ENCODE measurements around the gene ATL1.
"Not testable (repeated sequence)": the region's sequence is repeated elsewhere in the genome, so short reads cannot be mapped to it uniquely, and the experiment has no call there.

Gene ATL1

DNA sequence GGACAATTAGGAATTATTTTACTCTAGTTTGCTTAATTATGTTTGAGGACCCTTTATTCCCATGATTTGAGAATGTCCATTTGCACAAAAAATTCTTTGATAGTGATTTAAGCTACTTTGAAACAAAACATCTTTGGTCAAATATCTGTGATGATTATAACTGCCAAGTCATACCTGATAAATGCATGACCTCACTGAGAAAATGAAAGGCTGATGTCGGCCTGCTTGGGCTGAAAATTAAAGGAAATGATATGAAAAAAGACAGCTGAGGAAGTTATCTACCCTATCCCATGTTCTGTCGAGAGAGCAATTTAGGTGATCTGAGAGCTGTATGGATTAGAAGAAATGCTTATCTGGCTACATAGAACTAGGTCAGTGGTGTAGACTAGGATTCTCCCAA lies 43.6 kb downstream of the ATL1 start:
- no peak for DNase-seq (ENCODE audit: low read depth)

DNA sequence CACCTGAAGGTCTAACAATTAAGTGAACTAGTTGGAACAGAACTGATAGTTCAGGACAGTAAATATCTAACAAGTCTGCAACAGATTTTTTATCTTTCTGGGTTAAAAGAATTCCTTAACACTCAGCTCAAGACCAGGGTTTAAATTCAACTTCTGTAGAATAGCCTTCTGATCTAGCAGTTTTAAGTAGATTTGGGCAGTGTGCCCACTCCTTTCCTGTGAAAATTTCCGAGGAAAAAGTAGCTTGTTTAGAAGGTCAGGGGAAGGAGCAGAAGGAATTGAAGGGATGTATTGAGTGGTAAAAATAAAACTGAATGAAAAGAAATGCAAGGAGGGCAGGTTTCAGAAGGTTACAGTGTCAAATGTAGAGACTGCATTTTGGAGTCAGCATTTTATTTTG lies 45.8 kb downstream of the ATL1 start:
- DNase-seq (ENCODE audit: low read depth) = no peak

DNA sequence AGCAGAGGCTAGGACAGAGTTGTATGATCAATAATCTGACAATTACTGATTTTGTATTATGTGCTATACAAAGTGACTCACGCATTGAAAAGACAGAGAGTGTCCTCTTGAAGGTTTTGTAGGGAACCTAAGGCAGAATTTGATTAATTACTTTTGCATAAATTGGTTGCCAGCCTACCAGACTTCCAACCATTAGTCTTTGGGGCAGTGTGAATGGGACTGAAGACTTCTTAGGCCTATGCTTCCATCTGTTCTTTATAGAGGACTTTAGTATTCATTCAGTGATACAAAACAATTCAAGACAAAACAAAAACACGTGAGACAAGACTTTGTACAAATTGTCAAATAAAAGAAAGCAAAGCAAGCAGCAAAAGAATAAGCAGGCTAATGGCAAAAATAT lies 46.5 kb downstream of the ATL1 start:
- no peak for DNase-seq (ENCODE audit: low read depth)

DNA sequence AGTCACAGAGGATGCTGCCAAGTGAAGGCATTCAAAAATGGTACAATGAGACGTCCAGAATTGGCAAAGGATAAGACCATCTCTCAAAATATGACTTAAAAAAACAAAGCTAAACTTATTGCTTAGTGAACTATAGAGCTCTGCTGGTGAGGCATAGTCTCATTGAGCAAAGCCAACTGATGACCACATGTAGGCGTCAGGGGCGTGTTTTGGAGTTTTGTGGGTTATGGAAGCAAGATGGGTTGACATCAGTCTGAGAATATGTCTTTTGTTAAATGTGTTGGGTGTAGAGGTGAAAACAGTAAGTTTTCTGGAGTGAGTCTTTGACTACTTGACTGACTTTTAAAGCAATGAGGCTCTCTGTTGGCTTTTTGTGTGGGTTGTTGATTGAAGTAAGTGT lies 47.2 kb downstream of the ATL1 start:
- DNase-seq (ENCODE audit: low read depth) = peak; percentile 44

DNA sequence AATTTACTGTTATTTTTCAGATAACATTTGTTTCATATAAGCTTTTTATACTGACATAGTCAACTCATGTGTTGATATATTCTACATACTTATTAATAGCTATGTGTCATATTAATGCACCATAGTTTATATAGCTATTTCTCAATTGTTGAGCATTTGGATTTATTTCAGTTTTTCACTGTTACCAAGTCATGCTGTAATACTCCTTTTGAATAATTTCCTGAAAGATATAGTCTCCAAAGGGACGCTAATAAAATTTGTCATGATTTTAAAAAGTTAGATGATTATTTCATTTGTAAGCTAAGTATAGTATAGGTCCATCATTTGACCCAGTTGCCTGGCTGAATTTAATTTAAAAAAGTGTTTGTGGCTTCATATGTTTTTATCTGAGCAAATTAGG lies 47.8 kb downstream of the ATL1 start:
- DNase-seq (ENCODE audit: low read depth) = no peak

DNA sequence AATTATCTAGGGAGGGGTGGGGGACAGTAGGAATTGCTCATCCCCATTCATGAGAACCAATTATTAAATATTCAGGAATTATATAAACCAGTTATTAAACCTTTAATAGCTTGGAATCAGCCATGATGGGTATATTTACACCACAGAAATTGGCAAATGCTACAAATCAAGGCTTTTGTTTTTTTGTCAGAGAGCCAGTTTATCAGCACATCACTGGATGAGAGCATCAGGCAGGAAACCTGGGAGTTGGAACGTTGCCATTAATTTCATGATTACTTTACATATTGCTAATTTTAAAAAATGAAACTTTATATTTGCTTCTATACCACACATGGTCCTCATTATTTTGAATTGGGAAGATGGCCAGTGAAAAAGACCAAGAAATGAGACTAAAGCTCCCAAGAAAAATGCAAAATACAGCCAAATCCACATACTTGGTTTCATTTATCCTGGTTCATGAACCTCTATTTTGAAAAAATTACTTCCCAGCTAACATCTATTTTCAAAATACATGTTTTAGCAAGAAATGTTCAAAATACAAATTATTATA lies 48.4 kb downstream of the ATL1 start:
- DNase-seq (ENCODE audit: low read depth) = peak; percentile 55

DNA sequence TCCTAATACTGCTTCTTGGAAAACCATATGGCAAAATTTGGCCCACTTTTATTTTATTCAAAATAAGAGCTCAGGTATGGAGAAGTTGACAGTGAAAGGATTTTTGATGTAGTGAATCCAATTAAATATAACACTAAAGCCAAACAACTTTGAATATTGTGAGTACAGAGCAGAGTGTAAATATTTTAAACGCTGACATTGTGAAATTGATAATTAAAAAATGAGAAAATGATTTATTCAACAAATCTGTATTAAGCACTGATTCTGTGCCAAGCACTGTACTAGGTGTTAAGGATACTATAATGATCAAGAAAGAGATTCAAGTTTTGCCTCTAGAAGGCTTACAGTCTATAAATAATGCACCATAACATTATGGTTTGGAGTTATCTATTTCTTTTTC lies 50.5 kb downstream of the ATL1 start:
- no peak for DNase-seq (ENCODE audit: low read depth)

DNA sequence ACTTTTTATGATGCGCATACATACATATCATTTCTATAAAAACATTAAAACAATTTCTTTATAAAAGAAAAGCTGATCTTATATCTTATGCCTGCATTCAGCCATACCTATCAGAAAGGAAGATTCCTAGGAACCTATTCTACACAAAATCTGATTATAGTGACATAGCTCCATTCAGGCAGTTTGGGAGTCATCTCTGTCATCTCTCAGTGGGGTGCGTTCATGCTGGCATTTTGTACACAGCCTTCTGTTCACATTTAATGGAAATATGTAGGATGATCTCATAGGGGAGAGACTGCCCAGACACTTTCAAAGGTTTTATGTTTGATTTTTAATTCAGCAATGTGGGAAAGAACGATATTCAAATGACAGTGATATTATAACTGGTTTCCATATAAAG lies 52.9 kb downstream of the ATL1 start:
- DNase-seq (ENCODE audit: low read depth) = no peak

DNA sequence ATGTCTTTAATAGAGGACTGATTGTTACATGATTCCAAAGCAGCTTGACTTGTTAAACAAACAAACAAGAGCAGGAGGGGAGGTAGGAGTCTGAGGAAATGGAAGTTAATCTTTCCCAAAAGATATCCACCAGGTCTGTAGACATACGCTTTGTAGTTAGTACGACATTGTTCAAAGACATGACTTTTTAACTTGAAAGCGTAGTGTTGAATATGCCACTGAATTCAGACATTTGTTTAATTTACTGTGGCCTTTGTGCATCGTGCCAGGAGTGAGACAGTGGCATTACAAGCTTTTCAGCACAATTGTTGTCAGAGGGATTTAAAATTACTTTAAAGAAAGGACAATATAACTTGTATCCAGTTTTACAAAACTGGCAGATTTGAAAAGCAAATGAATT lies 55.1 kb downstream of the ATL1 start:
- no peak for DNase-seq (ENCODE audit: low read depth)

DNA sequence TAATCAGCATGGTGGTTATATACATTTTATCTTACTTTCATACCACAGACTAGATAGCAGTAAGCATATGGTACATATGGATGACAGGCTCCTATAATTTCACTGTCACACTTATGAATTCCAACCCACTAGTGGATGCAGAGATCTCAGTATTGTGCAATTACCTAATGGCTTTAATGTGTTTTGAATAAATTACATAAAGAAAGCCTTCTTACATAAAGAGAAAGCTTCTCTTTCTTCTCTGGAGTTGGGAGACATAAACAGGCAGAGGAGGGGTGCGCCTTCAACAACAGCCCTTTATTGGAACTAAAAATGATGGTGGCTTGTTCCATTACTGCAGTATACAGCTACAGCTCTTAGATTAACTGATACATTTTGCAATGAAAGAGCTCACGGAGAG lies 55.6 kb downstream of the ATL1 start:
- no peak for DNase-seq (ENCODE audit: low read depth)

DNA sequence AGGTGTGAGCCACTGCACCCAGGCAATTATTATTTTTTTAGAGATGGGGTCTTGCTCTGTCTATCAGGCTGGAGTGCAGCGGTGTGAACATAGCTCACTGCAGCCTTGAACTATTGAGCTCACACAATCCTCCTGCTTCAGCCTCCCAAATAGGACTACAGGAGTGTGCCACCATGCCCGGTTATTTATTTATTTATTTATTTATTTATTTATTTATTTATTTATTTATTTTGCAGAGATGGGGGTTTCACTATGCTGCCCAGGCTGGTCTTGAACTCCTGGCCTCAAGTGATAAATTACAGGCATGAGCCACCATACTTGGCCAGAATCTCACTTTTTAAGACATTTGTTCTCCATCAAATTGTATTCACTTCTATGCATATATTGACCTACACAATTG lies 56.3 kb downstream of the ATL1 start:
- DNase-seq (ENCODE audit: low read depth) = no peak

DNA sequence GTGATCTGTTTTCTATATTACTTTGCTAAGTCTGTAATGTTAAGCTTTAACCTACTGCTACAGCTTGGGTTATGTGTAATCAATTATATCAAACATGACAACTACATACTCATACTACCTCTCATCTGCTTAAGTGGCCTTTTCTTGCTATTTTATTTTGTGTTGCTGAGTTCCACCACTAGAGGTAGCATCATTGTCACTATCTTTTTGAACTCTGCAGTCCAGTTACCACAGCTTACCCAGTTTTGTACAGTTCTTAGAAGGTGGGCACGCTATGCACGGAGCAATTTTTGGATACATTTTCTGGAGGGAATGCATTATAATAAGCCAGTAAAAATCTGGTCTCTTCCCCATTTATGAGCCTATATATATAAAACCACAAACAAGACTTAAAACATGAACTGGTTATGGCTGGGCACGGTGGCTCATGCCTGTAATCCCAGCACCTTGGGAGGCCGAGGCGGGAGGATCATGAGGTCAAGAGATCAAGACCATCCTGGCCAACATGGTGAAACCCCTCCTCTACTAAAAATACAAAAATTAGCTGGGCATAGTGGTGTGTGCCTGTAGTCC lies 59.7 kb downstream of the ATL1 start:
- DNase-seq (ENCODE audit: low read depth) = peak; percentile 36

DNA sequence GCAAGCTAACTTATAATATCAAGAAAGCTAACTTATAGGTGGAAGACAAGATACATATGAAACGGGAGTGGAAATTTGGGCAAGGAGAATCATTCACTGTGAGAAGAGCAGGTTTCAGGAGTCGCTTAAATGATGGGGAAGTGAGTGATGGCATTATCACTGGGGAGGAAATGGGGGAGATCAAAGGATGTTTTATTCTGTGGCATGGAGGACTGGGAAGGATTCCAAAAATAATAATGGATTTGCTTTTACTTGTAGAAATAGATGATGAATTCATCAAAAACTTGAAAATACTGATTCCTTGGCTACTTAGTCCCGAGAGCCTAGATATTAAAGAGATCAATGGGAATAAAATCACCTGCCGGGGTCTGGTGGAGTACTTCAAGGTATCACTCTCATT lies 60.4 kb downstream of the ATL1 start:
- DNase-seq (ENCODE audit: low read depth) = no peak

DNA sequence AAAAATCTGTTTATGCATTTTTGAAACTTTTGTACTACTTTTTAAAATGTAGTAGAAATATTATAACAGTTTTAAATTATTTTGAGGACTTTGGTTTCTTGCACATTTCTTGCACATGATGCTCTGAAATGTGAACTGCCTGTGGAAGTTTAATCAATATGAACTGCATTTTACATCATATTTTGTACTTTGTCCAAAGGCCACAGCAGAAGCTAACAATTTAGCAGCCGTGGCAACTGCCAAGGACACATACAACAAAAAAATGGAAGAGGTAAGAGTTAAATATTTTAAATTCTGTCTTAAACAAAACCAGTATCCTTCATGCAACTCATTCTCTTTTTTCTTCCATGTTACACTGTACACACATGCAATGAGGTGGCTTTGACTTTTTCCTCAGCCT lies 63.0 kb downstream of the ATL1 start:
- peak; percentile 4 for DNase-seq (ENCODE audit: low read depth)

DNA sequence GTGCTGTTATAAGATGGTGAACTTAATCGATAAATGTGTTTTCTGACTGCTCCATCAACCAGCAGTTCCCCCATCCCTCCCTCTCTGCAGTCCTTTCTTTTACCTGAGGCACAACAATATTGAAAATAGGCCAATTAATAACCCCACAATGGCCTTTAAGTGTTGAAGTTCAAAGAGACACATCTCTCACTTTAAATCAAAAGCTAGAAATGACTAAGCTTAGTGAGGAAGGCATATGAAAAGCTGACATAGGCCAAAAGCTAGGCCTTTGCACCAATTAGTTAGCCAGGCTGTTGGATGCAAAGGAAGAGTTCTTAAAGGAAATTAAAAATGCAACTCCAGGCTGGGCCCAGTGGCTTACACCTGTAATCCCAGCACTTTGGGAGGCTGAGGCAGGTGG lies 64.5 kb downstream of the ATL1 start:
- no peak for DNase-seq (ENCODE audit: low read depth)

DNA sequence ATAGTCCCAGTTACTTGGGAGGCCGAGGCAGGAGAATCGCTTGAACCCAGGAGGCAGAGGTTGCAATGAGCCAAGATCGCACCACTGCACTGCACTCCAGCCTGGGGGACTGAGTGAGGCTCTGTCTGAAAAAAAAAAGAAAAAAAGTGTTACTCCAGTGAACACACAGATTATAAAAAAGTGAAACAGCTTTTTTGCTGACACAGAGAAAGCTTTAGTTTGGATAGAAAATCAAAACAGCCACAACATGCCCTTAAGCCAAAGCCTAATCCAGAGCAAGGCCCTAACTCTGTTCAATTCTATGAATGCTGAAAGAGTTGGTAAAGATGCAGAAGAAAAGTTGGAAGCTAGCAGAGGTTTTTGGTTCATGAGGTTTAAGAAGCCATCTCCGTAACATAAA lies 65.0 kb downstream of the ATL1 start:
- DNase-seq (ENCODE audit: low read depth) = not testable (repeated sequence)

DNA sequence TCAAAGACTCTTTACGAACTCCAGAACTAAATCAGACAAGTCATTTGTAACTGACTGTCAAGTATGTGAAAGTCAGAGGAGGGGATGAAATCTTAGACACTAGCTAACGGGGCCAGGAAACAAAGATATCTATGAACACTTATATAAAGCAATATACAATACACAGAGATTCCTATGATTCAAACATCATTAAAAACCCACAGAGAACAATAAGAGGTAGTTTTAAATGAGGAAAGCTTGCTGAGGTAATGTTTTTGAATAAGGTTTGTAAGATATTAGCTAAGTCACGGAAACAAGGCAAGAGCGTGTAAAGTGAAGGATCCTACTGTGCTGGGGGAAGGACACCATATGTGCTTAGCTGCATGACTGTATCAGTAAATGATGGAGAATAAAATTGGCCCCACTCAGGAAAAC lies 71.5 kb downstream of the ATL1 start:
- no peak for DNase-seq (ENCODE audit: low read depth)

DNA sequence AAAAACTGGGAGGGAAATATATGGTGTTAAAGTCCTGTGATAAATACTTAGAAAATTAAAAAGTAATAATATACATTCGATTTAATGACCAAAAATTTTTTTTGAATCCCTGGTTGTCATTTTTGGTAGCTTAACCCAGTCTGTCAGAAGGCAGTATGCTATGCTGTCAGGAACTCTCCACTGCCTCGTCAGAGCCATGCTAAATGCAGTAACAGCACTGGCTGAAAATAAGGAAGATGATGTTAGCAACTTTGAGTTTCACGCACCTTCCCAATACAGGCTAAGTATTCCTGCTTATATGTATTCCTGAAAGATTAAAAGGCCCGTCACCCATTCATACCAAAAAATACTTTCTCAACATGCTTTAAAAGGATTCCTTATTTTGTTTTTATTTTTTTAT lies 74.0 kb downstream of the ATL1 start:
- no peak for DNase-seq (ENCODE audit: low read depth)

DNA sequence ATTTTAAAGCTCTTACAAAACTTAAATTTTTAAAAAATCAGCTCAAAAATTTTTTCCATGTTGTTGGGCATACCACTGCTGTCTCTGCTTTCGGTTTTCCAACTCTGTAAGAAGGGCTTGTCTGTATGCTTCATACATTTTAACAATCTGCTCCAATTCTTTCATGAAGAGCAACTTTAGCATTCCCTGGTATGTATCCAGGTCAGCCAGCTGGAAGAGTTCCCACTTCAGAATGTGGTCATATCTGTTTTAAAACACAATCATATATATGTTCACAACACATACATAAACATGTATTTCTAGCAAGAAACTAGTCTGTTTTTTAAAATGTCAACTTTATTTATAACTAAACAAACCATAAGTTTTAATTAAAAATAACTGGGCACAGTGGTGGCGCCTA lies 75.2 kb downstream of the ATL1 start:
- DNase-seq (ENCODE audit: low read depth) = no peak

DNA sequence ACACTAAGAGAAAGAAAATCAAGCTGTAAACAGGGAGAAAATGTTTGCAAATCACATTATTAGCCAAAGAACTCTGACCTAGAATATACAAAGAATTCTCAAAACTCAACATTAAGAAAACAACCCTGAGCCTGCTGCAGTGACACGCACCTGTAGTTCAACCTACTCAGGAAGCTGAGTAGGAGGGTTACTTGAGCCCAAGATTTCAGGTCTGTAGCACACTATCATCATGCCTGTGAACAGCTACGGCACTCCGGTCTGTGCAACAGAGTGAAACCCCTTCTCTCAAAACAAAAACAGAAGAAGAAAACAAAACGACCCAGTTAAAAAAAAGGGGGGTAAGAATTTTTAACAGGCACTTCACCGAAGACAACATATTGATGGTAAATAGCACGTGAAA lies 87.3 kb downstream of the ATL1 start:
- no peak for DNase-seq (ENCODE audit: low read depth)

DNA sequence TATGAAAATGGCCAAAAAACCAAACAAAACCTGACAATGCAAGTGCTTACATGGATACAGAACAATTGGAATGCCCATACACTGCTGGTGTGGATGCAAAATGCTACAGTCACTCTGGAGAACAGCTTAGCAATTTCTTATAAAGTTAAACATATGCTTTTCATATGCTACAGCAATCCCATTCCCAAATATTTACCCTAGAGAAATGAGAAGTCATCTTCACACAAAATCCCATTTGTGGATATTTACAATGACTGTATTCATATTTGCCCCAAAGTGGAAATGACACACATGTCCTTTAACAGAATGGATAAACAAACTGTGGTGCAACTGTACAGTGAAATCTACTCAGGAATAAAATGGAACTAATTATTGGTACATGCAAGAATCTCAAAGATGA lies 87.8 kb downstream of the ATL1 start:
- no peak for DNase-seq (ENCODE audit: low read depth)

DNA sequence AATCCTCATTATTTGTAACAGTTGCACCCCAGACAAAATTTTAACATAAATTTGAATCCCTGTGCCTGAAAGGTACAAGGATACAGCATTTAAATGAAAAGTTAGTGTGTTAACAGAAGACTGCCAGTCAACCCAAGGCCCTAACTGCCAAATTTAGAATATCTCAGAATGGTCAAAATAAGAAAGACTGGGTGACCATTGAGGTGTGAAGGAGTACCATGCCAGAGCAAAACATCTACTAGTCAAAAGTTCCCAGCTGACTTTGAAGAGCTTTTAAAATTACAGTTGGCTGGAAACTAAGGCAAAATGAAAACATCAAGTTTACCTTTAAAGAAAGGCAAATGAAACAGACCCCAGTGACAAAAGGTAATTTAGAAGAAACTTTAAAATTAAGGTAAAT lies 89.7 kb downstream of the ATL1 start:
- no peak for DNase-seq (ENCODE audit: low read depth)

DNA sequence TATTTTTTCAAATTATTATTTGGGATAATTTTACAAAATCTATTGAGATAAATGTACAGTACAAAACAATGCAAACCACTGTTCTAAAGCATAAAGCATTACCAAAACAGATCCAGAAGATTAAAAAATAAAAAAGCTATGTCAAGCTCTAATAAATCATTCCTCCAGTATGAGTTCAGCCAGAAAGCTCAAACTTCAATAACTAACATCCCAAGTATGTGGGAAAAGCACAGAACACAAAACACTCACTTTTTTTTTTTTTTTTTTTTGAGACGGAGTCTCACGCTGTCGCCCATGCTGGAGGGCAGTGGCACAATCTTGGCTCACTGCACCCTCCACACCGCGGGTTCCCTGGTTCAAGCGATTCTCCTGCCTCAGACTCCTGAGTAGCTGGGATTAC lies 96.8 kb downstream of the ATL1 start:
- no peak for DNase-seq (ENCODE audit: low read depth)

DNA sequence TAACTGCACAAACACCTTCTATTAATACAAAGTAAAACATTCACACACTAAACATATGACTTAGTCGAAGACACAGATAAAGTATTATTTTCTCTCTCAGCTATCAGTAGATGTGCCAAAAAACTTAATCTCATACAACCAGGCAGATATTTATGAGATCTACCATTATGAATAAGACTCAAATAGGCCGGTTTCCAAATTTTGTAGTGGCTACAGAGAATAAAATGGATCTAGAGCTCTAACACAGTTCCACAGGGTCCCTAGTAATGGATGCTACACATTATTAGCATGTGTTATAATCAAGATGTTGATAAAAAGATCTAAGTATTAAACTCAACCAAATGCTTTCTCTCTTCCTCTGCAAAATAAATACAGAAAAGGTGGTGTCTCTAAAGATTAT lies 97.8 kb downstream of the ATL1 start:
- no peak for DNase-seq (ENCODE audit: low read depth)

DNA sequence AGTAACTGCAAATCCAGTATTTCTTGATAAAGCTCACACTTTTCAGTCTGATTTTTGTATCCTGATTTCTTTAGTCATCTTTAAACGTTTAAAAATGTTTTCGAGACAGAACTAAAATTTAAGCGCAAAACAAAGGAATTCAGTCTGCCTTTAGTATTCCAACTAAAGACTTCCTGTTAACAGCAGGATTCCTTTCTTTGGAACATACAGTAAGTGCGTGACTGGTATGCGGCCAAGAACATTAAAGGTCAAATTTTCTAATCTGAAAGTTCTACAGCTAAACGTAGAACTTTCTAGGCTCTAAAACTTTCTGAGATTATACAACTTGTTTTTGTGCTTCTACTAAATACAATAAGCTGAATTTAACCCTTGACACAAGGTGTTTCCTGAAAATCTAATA lies 98.3 kb downstream of the ATL1 start:
- DNase-seq (ENCODE audit: low read depth) = no peak
